HG03460 (cell line): ENCODE results near the gene CCDC102B.
A peak's percentile ranks its signal among the peaks of the same experiment; 100 is the strongest.
"Not testable (repeated sequence)": the region's sequence is repeated elsewhere in the genome, so short reads cannot be mapped to it uniquely, and the experiment has no call there.

ENCODE experiments used
- ATAC-seq: cut with Tn5 transposase; IDR thresholded peaks from one replicate; pipeline ENCODE4 v1.9.1; 2021; ENCODE audit not compliant: unreplicated experiment

Gene CCDC102B

DNA sequence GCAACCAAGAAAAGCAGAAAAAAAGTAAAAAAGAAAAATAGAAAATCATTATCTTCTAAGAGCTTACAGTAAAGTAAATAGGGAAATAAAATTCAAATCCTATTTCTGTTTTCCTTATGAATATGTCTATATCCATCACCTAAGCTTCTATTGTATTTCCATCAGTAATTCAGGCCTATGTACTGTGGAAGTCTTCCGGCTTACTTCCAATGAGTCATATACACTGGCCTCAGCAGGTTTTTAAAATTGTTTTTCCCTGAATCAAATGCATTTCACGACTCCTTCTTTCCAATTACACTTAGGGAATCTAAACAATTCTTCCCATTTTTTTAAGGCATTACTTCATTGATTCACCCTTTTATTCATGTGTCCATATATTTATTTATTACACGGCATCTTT is 164.7 kb downstream of the CCDC102B start:
- no peak for ATAC-seq

- no peak for ATAC-seq
Observed at GRCh38 chr18:68965817-68966216, 167.9 kb downstream of the CCDC102B start.

DNA sequence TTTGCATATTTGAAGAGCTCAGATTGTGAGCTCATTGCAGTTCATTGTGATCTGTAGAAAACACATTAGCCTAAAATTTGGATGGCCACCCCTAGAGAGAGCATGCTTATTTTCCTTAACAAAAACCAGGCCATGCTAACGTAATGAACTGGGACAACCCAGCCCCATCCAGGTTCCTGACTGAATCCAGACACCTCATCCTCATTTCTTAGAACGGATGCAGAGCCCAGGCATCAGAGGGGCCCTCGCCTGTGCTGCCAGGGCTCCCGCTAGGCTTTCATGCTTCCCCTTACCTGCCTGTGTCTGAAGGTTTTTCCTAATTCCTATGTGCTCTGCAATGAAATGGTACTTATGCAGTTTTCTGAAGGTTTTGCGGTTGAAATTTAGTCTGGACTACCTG is 171.1 kb downstream of the CCDC102B start:
- no peak for ATAC-seq

DNA sequence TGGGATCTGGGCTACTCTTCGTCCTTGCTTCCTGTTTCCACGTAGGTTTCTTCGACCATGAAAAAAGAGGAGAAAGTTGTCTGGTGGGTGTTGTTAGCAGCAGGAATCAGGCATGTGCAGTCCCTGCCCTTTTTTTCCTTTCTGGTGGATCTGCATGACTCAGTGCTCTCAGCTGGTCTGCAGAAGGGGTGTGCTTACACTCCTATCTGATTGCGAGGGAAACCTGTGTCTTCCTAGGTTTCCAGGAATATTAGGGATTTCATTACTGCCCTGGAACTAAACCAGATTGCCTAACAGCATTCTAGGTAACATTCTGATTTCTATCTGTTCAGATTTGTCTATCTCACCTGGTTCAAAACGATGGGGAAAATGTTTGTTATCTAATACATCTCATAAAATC is 174.3 kb downstream of the CCDC102B start:
- ATAC-seq: no peak

GRCh38 chr18:68979737-68980136 is 181.9 kb downstream of the CCDC102B start:
- ATAC-seq: no peak

GRCh38 chr18:68983126-68983525 is 185.2 kb downstream of the CCDC102B start:
- no peak for ATAC-seq

- ATAC-seq: no peak
Observed at GRCh38 chr18:68984342-68984741, 186.5 kb downstream of the CCDC102B start.

DNA sequence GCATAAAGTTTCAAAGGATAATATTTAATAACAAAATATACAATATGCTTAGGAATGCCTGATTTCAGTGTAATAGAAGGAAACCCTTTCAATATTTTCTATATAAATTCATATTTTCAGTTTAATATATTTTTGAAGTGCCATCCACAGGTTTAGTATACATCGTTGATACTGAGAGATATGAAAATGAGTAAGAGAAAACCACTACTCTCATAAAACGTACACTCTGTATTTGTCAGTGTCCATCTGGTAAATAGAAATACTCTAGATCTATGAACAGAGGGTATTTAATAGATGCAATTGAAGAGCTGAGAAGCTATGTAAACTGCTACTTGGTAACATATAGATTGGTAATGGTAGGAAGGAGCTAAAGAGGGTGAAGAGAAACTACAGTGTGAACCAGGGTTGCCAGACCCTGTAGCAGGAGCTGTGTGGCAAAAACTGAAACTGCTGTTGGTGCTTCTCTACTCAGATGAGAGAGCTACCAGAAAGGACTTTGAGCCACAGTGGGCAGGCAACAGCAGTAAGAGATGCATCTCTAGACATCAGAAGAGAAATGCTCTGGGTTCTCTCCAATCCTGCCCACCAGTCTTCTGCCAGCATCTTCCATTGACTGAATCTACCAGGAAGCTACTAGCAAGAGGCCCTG is 187.4 kb downstream of the CCDC102B start:
- no peak for ATAC-seq

DNA sequence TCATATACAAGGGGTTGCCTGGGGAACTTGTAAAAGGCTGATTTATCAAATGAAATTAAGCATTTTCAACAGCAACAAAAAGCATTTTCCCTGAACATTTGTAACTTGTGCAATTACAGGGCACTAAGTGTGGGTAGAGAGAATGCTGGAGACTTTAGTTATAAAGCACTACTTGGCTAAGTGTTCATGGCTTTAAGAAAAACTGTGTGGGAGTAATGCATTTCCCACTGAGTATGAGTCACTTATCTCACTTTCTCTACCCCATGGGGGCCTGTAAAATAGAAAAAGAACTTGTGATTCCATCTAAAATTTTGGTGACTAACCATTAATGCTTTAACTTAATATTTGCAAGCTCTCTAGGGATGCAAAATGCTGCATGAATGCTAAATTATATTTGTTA is 193.4 kb downstream of the CCDC102B start:
- ATAC-seq: no peak

DNA sequence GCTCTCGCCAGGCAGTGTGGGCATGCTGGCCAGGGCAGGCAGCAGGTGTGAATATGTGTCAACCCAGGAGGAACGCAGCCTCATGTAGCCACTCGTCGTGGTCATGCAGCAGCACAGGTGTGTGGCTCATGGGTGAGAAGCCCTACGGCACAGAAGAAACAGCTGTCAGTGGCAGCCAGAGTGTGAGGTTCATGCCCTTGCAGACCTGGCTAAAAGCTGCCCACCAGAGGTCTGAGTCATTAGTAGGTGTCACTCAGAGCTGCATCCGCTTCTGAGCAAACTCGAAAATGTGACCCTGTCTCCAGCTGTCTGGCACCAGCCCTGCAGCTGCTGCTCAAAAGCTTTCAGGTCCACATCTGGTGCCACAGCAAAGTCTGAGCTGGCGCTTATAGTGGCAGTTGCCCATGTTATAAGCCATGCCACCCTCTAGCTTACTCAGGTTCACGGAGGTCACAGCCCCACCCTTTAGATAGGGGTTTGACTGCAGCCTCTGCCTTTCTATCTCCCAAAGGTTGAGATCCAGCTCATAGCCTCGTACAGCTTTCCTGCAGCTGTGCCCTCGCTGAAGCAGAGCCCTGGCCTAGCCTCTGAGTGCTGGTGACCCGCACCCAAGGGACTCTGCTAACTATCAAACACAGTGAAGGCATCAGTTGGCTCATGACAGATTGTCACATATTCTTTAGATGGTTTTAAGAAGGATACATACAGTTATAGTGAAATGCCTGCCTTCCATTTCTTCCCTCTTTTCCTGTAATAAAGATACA is 195.0 kb downstream of the CCDC102B start:
- peak; percentile 62 for ATAC-seq

GRCh38 chr18:68995675-68996074 is 197.8 kb downstream of the CCDC102B start:
- no peak for ATAC-seq

- ATAC-seq: no peak
Observed at GRCh38 chr18:68997845-68998244, 200.0 kb downstream of the CCDC102B start.

DNA sequence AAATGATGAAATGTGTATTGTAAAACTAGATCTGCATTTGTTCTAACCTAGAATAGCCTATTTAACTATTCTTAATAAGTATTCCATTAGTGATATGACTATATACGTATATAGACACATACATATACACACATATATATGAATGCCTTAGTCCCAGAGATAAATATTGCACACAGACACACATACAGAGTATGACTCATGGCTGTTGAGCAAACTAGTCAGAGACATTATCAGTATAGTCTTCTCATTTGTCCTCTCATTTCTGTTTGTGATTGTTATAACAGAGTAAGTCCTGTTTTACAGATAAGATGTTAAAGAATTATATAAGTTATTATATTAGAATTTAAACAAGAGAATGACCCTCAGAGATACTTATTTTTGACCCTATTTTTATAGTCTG is 202.5 kb downstream of the CCDC102B start:
- no peak for ATAC-seq

- ATAC-seq: no peak
Observed at GRCh38 chr18:69002233-69002632, 204.4 kb downstream of the CCDC102B start.

- not testable (repeated sequence) for ATAC-seq
Observed at GRCh38 chr18:69006212-69006611, 208.3 kb downstream of the CCDC102B start.

DNA sequence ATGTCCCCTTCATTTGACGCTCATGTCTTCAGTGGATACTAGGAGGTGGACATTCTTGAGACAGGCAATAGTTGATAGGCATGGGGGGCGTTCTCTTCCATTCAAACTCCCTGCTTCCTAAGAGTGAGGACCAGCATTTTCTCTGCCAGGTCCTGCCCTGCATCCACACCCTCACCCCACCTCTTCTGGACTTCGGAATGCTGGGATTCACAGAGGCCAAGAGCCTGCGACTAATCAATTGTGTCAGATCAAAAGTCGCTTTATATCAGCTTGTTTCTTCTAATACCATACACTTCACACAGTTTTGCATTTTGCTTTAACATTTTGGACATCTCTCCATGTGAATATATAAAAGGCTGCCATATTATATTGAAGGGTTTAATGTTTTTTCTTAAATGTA is 210.7 kb downstream of the CCDC102B start:
- no peak for ATAC-seq

GRCh38 chr18:69021211-69021805 is 223.4 kb downstream of the CCDC102B start:
- ATAC-seq: no peak

- ATAC-seq: no peak
Observed at GRCh38 chr18:69022426-69022825, 224.5 kb downstream of the CCDC102B start.

DNA sequence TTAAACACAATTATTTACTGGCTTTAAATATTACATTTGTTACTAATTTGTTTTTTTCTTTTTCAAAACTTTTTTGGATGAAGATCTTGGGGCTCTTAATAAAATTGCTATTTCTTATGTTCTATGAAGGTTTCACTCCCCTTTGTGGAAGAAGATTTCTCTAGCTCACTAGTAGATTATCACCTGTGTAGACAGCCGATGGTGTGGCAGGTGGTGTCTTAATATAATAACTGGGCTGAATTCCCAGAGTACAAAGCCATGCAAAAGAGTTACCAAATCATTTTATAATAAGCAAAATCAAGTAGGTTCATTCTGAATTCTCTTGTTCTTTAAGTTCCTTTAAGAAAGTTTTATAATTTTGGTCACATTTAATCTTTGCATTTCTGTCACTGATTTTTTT is 233.7 kb downstream of the CCDC102B start:
- ATAC-seq: no peak

DNA sequence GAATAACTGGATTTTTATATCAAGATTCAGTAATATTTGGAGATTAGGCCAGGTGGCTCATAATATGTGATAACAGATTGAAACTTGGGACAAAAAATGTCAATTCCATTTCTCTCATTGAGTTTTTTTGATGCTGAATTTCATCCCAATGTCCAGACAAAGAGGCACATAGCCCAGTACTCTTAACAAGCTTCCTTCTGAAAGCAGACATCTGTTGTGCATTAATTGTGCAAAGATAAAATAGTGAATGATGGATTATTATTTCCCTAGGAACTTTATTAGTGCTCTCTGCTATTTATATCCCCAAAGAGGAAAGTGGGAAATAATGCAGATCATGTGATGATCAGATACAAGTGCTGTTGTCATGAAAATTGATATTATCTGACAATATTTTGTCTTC is 234.1 kb downstream of the CCDC102B start:
- no peak for ATAC-seq

- no peak for ATAC-seq
Observed at GRCh38 chr18:69035756-69036155, 237.9 kb downstream of the CCDC102B start.

DNA sequence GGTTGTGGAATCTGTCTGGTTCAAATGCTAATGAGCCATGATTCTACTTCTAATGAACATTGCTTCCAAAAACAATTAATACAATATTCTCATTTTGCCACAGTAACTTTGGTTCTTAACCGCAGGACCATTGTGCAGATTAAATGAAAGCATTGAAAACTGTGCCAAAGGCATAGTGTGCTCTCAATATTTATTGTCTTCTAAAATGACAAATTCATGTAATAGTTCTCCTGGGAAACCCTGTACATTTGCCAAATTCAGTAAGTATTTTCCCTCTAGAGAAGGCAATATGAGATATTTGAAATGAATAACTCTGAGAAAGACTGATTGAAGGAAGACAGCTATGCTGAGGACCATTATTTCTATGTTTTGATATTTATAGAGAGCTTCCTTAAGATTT is 246.3 kb downstream of the CCDC102B start:
- no peak for ATAC-seq
